ENCODE results near the gene CCDC134.

GRCh38 chr22:41827671-41828070 is 27.2 kb downstream of the CCDC134 start:
- TF ChIP-seq CTCF (IDR thresholded peaks at IDR 0.05) (no peak), POLR2A (IDR thresholded peaks at IDR 0.05) (no peak)

Data from ovary (tissue), 3 donors.